Esophagus squamous epithelium (tissue), 5 donors: ENCODE results near the gene CTNNA1. TPM values are rescaled to one million over a fixed set of nuclear protein-coding genes. Genes with fewer than 3 reads are reported as not detected.

Experiments used
- DNase-seq: peaks from one replicate; lab custom pipeline; 2025; lab: John Stamatoyannopoulos, UW
- H3K27ac ChIP-seq, 4 donors: fragments of 200-600 bp; sonication (generic); one replicate each; pipeline ENCODE4 v1.5.1; 2016 to 2019; ENCODE audit warnings: mild to moderate bottlenecking in 1 of 4
- H3K27me3 ChIP-seq, 4 donors: fragments of 200-600 bp; sonication (generic); 1 replicate in 3 of 4; 2 replicates in 1 of 4; pipeline versions ENCODE4 v1.5.1 to v1.6.0; 2017 to 2021; ENCODE audit warnings: antibody characterized with exemption in 1 of 4
- H3K36me3 ChIP-seq, 3 donors: fragments of 200-600 bp; sonication (generic); one replicate each; pipeline ENCODE4 v1.5.1; 2016 to 2019
- H3K4me1 ChIP-seq, 3 donors: fragments of 200-600 bp; sonication (generic); one replicate each; pipeline ENCODE4 v1.5.1; 2017 to 2019
- H3K4me3 ChIP-seq, 4 donors: fragments of 200-600 bp; sonication (generic); 1 replicate in 3 of 4; 2 replicates in 1 of 4; pipeline ENCODE4 v1.5.1; 2016 to 2019; ENCODE audit warnings: mild to moderate bottlenecking in 2 of 4, moderate library complexity in 1 of 4
- H3K9me3 ChIP-seq, 3 donors: fragments of 200-600 bp; sonication (generic); one replicate each; pipeline ENCODE4 v1.5.1; 2016 to 2019
- POLR2A ChIP-seq, 4 donors: fragments of 450-650 bp; IDR thresholded peaks; one replicate each; pipeline ENCODE4 v1.6.1; 2017; ENCODE audit warnings: antibody characterized with exemption in 4 of 4, mild to moderate bottlenecking in 4 of 4, moderate library complexity in 3 of 4
- WGBS, 2 donors: methylation state at CpG; one replicate each; pipeline ENCODE4 v1.1.5; 2018; 5-methylcytosine and 5-hydroxymethylcytosine counted together
- intact Hi-C: fragments of 100-400 bp; cut with DNase I; formaldehyde crosslinking; loops from one replicate; pipeline ENCODE4 v1.15.0; 2022
- total RNA-seq, 4 donors: library from RNA; depleted of rRNA; stranded (reverse); fragments of >200 nt; gene quantifications; one replicate each; pipeline ENCODE4 v1.1.0, GENCODE V29; 2016
- TF ChIP-seq, protein P1 (sequence below), 6 experiments: fragments of 450-650 bp in 4 of 6; fragments of 200-600 bp in 2 of 6; sonication (generic) in 2 of 6; IDR thresholded peaks; one replicate each; pipeline ENCODE4 v1.5.1; 2016 to 2019; ENCODE audit warnings: antibody characterized with exemption in 6 of 6, mild to moderate bottlenecking in 4 of 6, moderate library complexity in 4 of 6
- donor health status: DM: yes; HTN: yes; CAD: no.

Gene CTNNA1
- total RNA-seq, 4 donors from 2014 or later, result 293 to 393 (median 348) TPM

DNA sequence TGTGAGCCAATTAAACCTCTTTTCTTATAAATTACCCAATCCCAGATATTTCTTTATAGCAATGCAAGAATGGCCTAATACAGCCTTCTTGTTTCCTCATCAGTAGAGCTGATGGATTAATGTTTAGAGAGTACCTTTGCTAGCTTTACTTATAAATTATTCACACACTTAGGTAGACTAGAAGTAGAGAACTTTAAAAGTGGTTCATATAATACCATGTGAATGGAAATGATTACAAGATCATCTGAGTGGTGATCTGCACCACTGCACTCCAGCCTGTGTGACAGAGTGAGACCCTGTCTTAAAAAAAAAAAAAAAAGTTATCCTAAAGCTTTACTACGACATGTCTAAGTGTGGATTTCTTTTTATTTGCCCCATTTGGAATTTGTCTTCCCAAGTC lies 145.1 kb downstream of the CTNNA1 start:
- WGBS, 2 donors, result 85 to 97% methylated on average over 1 of the region's 1 CpG
- Histone ChIP-seq H3K27me3 (no peaks in the 10 kb centered on the region), H3K27ac (no peak overlapping the region), H3K36me3 (peaks cover 0 to 93% (median 3%) of the 10 kb centered on the region in 3 donors), H3K4me3 (no peak overlapping the region), H3K9me3 (no peaks in the 10 kb centered on the region), H3K4me1 (peaks cover 0 to 13% (median 0%) of the 10 kb centered on the region in 3 donors)
- TF ChIP-seq POLR2A (IDR thresholded peaks at IDR 0.05), result no peak
- TF ChIP-seq, protein P1, sequence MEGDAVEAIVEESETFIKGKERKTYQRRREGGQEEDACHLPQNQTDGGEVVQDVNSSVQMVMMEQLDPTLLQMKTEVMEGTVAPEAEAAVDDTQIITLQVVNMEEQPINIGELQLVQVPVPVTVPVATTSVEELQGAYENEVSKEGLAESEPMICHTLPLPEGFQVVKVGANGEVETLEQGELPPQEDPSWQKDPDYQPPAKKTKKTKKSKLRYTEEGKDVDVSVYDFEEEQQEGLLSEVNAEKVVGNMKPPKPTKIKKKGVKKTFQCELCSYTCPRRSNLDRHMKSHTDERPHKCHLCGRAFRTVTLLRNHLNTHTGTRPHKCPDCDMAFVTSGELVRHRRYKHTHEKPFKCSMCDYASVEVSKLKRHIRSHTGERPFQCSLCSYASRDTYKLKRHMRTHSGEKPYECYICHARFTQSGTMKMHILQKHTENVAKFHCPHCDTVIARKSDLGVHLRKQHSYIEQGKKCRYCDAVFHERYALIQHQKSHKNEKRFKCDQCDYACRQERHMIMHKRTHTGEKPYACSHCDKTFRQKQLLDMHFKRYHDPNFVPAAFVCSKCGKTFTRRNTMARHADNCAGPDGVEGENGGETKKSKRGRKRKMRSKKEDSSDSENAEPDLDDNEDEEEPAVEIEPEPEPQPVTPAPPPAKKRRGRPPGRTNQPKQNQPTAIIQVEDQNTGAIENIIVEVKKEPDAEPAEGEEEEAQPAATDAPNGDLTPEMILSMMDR (IDR thresholded peaks at IDR 0.05), result no peak
- DNase-seq, result no peak
- intact Hi-C loops, result no loop called here

DNA sequence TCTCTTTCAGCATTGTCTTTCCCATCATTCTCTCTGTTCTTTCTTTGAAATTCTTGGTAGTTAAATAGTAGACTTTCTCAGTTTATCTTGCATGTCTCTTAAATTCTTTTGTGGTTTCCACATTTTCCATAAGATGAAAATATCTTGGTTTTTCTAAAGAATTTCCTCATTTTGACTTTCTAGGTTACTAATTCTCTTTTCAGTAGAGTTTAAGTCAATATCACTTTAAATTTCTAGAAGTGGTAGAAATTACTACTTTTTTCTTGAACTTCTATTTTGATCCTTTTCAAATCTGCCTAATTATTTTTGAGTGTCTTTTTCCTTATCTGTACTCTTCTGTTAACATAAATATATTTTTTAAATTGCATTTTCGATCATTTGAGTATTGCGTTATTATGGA lies 145.5 kb downstream of the CTNNA1 start:
- no peak for DNase-seq
- WGBS, 2 donors, result 93 to 97% methylated on average over 2 of the region's 2 CpGs
- Histone ChIP-seq H3K36me3 (peaks cover 0 to 93% (median 3%) of the 10 kb centered on the region in 3 donors), H3K27me3 (no peaks in the 10 kb centered on the region), H3K4me1 (peaks cover 0 to 13% (median 0%) of the 10 kb centered on the region in 3 donors), H3K9me3 (no peaks in the 10 kb centered on the region), H3K27ac (no peak overlapping the region), H3K4me3 (no peak overlapping the region)
- intact Hi-C loops, result no loop called here
- TF ChIP-seq, protein P1 (IDR thresholded peaks at IDR 0.05), result no peak
- no peak for TF ChIP-seq POLR2A (IDR thresholded peaks at IDR 0.05)

DNA sequence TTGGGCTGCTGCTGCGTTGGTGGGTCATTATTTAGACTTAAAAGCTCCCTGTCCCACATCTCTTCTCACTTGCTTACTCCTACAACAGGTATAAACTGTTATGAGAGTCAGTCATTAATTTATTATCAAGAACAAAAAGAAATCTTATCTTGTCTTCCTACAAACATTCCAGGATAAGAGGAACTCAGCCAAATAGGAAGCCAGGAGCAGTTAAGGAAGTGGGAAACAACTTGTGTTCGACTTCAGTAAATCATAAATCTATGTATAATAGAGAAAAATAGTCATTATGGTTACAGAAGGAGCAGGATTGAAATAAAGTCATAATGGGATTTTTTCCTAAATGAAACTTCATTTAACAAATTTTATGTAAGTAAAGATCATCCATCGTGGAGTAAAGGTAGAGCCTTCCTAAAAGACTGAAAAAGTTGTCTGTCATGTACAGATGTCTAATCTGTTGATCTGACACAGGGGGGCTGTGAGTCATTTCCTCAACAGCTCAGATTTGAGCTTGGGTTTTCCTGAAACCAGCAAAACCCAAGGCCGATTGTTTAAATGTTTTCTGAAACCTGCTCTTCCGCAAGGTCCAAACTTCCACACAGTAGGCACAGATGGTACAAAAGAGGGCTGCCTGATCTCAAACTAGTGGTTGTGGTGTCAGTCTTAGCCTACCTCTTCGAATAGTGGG lies 147.2 kb downstream of the CTNNA1 start:
- H3K4me1 ChIP-seq, result peaks cover 0 to 13% (median 0%) of the 10 kb centered on the region in 3 donors
- intact Hi-C loops, result no loop called here
- DNase-seq, result no peak
- no peaks in the 10 kb centered on the region for H3K27me3 ChIP-seq
- H3K9me3 ChIP-seq, result no peaks in the 10 kb centered on the region
- peak overlapping the region in 3 of 4 donors; percentile 18 to 36 (median 34) for H3K27ac ChIP-seq
- H3K4me3 ChIP-seq, result no peak overlapping the region
- no peak for TF ChIP-seq POLR2A (IDR thresholded peaks at IDR 0.05)
- TF ChIP-seq, protein P1 (IDR thresholded peaks at IDR 0.05), result no peak
- 67 to 68% methylated on average over 6 of the region's 6 CpGs for WGBS, 2 donors
- H3K36me3 ChIP-seq, result peaks cover 0 to 97% (median 3%) of the 10 kb centered on the region in 3 donors

DNA sequence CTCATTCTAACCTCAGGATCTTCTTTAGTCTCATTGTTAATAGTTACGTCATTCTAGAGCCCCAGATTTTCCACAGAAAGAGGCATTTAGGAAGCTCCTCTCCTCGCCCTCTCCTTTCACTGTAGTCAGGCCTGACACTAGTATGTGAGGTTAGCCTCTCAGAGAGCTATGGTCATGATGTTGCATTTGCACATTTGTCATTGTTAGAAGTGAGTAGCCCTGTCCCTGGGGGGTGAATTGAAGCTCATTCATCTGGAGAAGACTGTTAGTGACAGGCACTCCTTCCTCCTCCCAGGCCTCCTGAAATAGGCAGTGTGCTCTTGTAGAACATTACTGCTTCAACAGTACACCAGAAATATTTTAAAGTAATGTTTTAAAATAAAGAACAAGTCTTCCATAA lies 148.5 kb downstream of the CTNNA1 start:
- Histone ChIP-seq H3K27me3 (no peaks in the 10 kb centered on the region), H3K4me3 (no peak overlapping the region), H3K4me1 (peaks cover 0 to 13% (median 0%) of the 10 kb centered on the region in 3 donors), H3K9me3 (no peaks in the 10 kb centered on the region), H3K27ac (peak overlapping the region in 1 of 4 donors; percentile 36), H3K36me3 (peaks cover 5 to 97% (median 6%) of the 10 kb centered on the region in 3 donors)
- intact Hi-C loops, result no loop called here
- no peak for DNase-seq
- 81 to 85% methylated on average over 2 of the region's 2 CpGs for WGBS, 2 donors
- no peak for TF ChIP-seq POLR2A (IDR thresholded peaks at IDR 0.05)
- TF ChIP-seq, protein P1 (IDR thresholded peaks at IDR 0.05), result no peak

- intact Hi-C loops, result no loop called here
- Histone ChIP-seq H3K4me1 (peaks cover 0 to 13% (median 0%) of the 10 kb centered on the region in 3 donors), H3K36me3 (peaks cover 5 to 97% (median 6%) of the 10 kb centered on the region in 3 donors), H3K27me3 (no peaks in the 10 kb centered on the region), H3K9me3 (no peaks in the 10 kb centered on the region), H3K4me3 (no peak overlapping the region), H3K27ac (no peak overlapping the region)
- no peak for DNase-seq
- 75 to 90% methylated on average over 10 of the region's 10 CpGs for WGBS, 2 donors
- TF ChIP-seq, protein P1 (IDR thresholded peaks at IDR 0.05), result no peak
- no peak for TF ChIP-seq POLR2A (IDR thresholded peaks at IDR 0.05)
These were observed 150.0 kb downstream of the CTNNA1 start for GRCh38 chr5:138903130-138903775.
